OCI-LY3 (cell line): Measurements from ENCODE around the gene NKD2.

Experiments used
- CTCF ChIP-seq: fragments of 200-600, 300-600 bp; sonication (generic); IDR thresholded peaks from 2 replicates; pipeline ENCODE4 v1.5.1; 2014; ENCODE audit warnings: antibody characterized with exemption, low read length, low read depth
- EZH2phosphoT487 ChIP-seq: fragments of 200-600 bp; shearing (Covaris generic); IDR thresholded peaks from 2 replicates; pipeline ENCODE4 v1.6.1; 2018; ENCODE audit warnings: antibody characterized with exemption, mixed run types, low read depth

- TF ChIP-seq CTCF (no peak), EZH2phosphoT487 (no peak)
These were observed 45.6 kb downstream of the NKD2 start for GRCh38 chr5:1054018-1054798.
